ENCODE results near the gene AQP1. TPM values are rescaled to one million over a fixed set of nuclear protein-coding genes. Genes with fewer than 3 reads are reported as not detected.

Gene AQP1
- total RNA-seq, 1 experiment from 2014 or later: 1.2 TPM

DNA sequence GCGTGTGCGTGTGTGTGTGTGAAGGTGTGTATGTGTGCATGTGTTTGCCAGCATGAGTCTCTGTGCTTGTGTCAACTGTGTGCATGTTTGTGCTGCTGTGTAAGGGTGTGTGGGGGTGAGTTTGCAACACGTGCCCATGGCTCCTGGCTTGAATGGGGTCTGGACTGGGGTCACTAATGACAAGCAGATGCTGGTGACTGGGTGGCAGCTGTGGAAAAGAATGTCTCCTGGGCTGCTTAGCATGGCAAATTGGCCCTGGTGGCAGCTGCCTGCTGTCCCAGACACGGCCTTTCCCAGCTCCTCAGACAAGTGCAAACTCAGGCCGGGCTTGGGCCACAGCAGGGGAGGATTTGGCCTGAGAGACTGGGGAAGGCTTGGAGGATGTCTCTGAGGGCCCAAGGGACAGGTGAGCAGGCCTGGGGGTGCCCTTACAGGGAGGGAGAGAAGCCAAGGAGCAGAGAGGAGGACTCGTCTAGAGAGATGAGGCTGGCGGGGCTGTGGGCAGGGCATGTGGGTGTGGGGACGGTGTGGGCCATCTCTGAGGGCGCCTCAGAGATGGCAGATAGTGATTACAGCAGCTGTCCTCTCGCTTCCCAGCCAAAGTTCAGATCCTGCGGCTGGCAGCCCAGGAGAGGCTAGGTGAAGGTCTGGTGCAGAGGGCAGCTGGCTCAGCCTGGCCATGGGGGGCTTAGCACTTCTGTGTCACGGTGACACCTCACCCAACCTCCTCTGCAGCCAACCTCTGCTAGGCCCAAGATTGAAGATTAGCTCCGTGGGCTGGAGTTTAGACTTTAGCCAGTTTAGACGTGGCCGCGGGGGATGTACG lies 1.5 kb downstream of the AQP1 start:
- H4K20me1 ChIP-seq (ENCODE audit: low read length): no peaks in the 10 kb centered on the region
- no peak overlapping the region for H3K9ac ChIP-seq (ENCODE audit: low read length)
- BruUV-seq (replicated peaks): no TSS peak
- no peaks in the 10 kb centered on the region for H3K36me3 ChIP-seq (ENCODE audit: low read depth, low read length)
- no peaks in the 10 kb centered on the region for H3K9me2 ChIP-seq (replicated peaks; ENCODE audit: low read length)
- H3K27ac ChIP-seq (ENCODE audit: low read length): no peak overlapping the region
- TF ChIP-seq CTCF (conservative IDR thresholded peaks at IDR 0.05; ENCODE audit: low read depth, low read length) (no peak), EZH2 (IDR thresholded peaks at IDR 0.05; ENCODE audit: low read length, unreplicated experiment) (no peak), EZH2phosphoT487 (IDR thresholded peaks at IDR 0.05; ENCODE audit: borderline replicate concordance, low read length) (no peak)
- no peaks in the 10 kb centered on the region for H3K79me2 ChIP-seq (ENCODE audit: low read length)
- no peaks in the 10 kb centered on the region for H3K27me3 ChIP-seq (ENCODE audit: low read length)
- H3K4me2 ChIP-seq (ENCODE audit: low read length): no peak overlapping the region
- H3K4me3 ChIP-seq (ENCODE audit: low read length): no peak overlapping the region
- no peak overlapping the region for H2AFZ ChIP-seq (ENCODE audit: low read length)
- no peaks in the 10 kb centered on the region for H3K9me3 ChIP-seq (ENCODE audit: low read length)
- no peak for DNase-seq
- no peak for ATAC-seq
- ChIA-PET POLR2A (ENCODE audit: unreplicated experiment) (no interaction called here), CTCF (interaction anchor here (0.5 kb wide), 1 partner anchor 72 kb away, joined by 4 read pairs; no protein-coding TSS in a partner anchor)
- peaks cover 19% of the 10 kb centered on the region for H3K4me1 ChIP-seq (ENCODE audit: insufficient read depth, low read length)
- intact Hi-C loops (cut with micrococcal nuclease): no loop called here
- no peaks in the 10 kb centered on the region for H3F3A ChIP-seq (ENCODE audit: low read length, unreplicated experiment)

DNA sequence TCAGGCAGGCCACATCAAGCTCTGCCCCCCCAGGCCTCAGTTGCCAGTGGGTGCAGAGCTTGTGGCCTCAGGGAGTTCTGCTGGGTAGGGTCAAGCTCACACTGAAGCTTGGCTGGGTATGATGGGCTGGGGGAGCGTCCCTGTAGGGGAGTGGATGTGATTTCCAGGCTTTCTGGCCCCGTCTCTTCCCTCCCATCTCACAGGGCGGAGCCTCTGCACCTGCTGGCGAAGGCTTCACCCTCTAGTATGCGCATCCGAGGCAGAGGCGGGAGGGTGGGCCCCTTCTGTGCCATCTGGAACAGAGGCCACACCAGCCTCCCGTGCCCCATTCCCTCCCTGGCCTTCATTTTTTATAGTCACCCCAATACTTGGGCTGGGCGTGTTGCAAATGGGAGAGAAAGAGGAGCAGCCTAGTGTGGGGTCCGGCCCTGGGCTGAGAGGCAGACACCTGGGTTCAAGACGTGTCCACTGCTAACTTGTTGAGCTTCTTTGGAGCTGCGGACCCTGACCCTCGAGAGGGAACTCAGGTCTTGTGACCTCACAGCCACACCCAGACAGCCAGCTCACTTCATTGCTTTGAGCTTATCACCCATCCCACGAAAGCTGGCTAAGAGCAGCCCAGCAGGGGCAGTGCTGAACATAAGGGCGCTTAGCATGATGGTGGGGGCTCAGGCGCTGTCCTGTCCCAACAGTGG lies 2.3 kb downstream of the AQP1 start:
- ATAC-seq (peak; percentile 2; the same call in 1 of the 2 replicates), DNase-seq (no peak)
- Histone ChIP-seq H3K4me1 (ENCODE audit: insufficient read depth, low read length) (peaks cover 19% of the 10 kb centered on the region), H4K20me1 (ENCODE audit: low read length) (no peaks in the 10 kb centered on the region), H3K79me2 (ENCODE audit: low read length) (no peaks in the 10 kb centered on the region), H3K4me2 (ENCODE audit: low read length) (peak overlapping the region; percentile 44), H2AFZ (ENCODE audit: low read length) (no peak overlapping the region), H3K27ac (ENCODE audit: low read length) (peak overlapping the region; percentile 80; the same call in 1 of the 2 replicates), H3K9ac (ENCODE audit: low read length) (peak overlapping the region; percentile 19; the same call in 1 of the 2 replicates), H3K36me3 (ENCODE audit: low read depth, low read length) (no peaks in the 10 kb centered on the region), H3F3A (ENCODE audit: low read length, unreplicated experiment) (no peaks in the 10 kb centered on the region), H3K9me2 (replicated peaks; ENCODE audit: low read length) (no peaks in the 10 kb centered on the region), H3K4me3 (ENCODE audit: low read length) (no peak overlapping the region), H3K9me3 (ENCODE audit: low read length) (no peaks in the 10 kb centered on the region), H3K27me3 (ENCODE audit: low read length) (no peaks in the 10 kb centered on the region)
- intact Hi-C loops (cut with micrococcal nuclease): no loop called here
- BruUV-seq (replicated peaks): no TSS peak
- TF ChIP-seq EZH2phosphoT487 (IDR thresholded peaks at IDR 0.05; ENCODE audit: borderline replicate concordance, low read length) (no peak), CTCF (conservative IDR thresholded peaks at IDR 0.05; ENCODE audit: low read depth, low read length) (no peak)
- ChIA-PET CTCF (no interaction called here), POLR2A (ENCODE audit: unreplicated experiment) (no interaction called here)

Measured in PC-3 (cell line).